HG02588 (cell line): Measurements from ENCODE around the gene SLC36A2.
"Not testable (repeated sequence)": the region's sequence is repeated elsewhere in the genome, so short reads cannot be mapped to it uniquely, and the experiment has no call there.

ENCODE experiments used
- ATAC-seq: cut with Tn5 transposase; IDR thresholded peaks from one replicate; pipeline ENCODE4 v1.9.1; 2021; ENCODE audit warnings: mild to moderate bottlenecking, moderate library complexity; ENCODE audit not compliant: unreplicated experiment

Gene SLC36A2

DNA sequence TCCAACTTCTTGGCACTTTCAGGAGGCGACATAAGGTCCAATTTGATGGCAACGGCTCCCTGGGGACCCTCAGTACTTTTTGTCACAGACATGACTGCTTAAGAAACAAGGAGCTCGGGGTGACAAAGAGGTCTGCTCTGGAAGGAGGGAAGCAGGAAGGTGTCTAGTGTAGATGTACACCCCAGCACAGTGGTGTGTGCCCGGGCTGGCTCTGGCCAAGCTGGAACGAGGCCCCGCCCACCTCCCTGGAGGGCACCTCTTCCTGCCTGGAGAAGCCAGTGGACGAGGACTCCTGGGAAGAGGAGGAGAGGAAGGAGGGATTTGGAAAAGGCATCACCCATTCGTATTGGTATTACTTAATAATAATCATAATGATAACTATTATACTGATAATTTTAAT, at the start of gene SLC36A2:
TSS of gene SLC36A2 (minus strand) at position 191 of the 400 bp plus-strand sequence. CDS start at position 92, 99 bp downstream.
- ATAC-seq: no peak

- ATAC-seq: no peak
Measured at GRCh38 chr5:151388960-151389359, 41.6 kb upstream of the SLC36A2 start.

DNA sequence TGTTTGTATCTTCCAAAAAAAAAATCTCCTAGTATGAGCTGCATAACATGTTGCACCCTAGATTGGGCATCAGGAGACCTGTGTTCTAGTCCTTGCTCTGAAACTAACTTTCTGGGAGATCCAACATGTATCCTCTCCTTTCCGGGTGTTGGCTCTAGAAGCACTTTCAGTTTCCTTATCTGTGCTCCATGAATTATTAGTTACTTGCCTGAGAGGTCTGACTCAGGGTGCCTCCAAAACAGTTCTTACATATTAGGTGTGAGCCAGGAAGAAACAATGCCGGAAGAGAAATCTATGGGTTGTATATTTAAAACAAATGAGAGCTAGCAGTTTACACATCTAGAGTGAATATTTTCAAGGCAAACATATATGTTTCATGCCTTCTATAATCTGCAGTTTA, 36.7 kb upstream of the SLC36A2 start:
- no peak for ATAC-seq

DNA sequence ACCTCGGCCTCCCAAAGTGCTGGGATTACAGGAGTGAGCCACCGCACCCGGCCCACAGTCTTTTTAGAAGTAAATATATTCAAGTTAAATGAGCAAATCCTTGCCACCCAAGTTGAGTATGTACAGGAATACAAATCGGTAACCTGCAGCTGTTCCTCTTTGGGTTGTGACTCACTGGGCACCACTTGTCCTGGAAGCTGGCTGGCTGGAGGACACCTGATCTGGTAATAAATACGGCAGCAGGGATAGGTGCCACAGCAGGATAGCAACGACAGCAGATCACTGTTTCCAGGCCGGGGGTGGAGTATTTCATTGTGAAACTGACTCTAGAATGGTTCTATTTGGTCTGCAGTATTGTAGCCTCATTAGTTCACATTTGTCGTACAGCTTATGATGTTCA, 35.7 kb upstream of the SLC36A2 start:
- no peak for ATAC-seq

- no peak for ATAC-seq
Measured at GRCh38 chr5:151382576-151382975, 35.2 kb upstream of the SLC36A2 start.

DNA sequence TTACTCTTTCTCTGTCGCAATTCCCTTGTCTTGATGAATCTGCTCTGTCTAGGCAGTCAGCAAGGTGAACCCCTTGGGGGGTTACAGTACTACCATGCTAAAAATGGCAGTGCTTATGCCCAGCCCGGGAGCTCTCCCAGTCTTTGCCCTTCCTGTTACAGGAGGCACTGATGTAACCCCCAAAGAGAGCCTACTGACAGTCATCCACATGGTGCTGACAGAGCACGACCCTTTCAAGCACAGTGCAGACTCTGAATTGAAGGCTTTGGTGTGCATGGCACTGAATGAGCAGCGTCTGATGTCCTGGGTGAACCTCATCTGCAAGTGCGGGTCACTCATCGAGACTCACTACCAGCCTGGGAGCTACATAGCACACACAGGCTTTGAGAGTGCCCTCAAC, 34.5 kb upstream of the SLC36A2 start:
- no peak for ATAC-seq

GRCh38 chr5:151378616-151379015, 31.3 kb upstream of the SLC36A2 start:
- ATAC-seq: no peak

- ATAC-seq: no peak
Measured at GRCh38 chr5:151374539-151374938, 27.2 kb upstream of the SLC36A2 start.

DNA sequence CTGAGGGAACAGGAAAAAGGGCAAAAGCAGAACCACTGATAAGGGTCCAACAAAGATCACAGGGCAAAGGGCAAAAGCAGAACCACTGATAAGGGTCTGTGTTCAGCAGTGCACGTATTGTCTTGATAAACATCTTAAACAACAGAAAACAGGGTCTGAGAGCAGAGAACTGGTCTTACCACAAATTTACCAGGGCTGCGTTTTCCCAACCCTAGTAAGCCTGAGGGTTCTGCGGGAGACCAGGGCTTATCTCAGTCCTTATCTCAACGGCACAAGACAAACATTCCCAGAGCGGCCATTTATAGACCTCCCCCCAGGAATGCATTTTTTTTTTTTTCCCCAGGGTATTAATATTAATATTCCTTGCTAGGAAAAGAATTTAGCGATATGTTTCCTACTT, 19.7 kb upstream of the SLC36A2 start:
- ATAC-seq: not testable (repeated sequence)

DNA sequence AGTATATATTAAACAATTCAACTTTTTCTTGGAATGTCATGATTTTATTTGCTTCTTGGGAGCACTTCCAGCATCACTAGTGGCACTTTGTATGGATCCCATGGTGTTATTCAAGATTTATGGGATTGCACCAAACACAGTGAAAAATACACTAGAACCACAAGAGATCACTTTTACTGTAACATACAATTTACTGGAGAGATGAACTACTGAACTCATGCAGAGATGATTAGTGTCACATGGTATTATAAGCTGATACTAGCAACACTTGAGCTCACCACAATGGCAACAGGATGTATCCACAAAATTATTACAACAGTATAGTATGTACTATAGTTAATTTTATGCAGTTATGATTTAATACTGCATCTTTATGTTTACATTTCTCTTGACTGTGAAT, 16.3 kb upstream of the SLC36A2 start:
- no peak for ATAC-seq

- no peak for ATAC-seq
Measured at GRCh38 chr5:151362970-151363369, 15.6 kb upstream of the SLC36A2 start.

DNA sequence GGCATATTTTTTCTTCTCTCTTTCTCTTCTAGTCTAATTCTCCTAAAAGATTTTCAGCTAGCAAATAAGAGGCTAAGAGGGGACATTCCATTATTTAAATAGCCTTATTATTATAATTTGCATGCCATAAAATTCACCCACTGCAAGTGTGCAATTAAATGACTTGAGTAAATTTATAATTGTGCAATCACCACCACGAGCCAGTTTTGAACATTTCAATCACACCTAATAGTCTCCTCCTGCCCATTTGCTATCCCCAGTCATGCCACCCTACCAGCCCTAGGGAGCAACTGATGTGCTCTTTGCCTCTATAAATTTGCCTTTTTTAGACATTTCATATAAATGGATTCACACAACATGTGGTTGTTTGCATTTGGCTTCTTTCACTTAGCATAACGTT, 12.0 kb upstream of the SLC36A2 start:
- ATAC-seq: no peak

- no peak for ATAC-seq
Measured at GRCh38 chr5:151357792-151358191, 10.4 kb upstream of the SLC36A2 start.

DNA sequence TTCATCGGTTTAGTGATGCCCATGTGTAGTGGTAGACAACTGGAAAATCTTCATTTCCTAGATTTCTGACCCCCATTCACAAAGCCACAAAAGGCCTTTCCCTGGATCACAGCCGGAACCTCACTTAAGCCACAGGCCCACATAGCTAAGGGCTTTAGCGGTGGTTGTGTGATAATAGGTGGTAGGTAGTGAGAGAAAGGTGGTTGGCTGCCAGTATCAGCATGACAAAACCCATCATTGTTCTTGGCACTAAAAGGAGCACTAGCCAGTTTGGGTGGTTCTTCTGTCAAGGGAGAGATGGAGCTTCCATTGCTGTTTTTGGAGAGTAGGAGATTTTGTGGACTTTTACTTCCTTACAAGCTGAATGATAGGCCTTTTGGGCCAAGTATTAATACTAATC, 9.7 kb upstream of the SLC36A2 start:
- no peak for ATAC-seq

DNA sequence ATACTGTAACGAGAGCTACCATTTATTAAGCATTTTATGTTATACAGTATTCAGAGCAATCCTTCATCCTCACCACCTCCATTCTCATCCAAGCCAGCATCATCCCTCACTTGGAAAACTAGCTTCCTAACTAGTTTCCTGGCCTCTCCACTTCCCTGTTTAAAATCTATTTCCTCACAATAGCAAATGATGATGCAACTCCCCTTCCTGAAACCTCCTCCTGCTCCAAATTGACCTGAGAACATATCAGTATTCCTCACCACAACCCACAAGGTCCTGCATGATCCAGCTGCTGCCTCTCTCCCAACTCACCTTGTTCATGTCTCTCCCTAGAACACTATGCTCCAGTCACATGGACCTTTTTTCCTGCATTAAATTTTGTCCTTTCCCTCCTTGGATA, 4.3 kb upstream of the SLC36A2 start:
- no peak for ATAC-seq

- ATAC-seq: no peak
Measured at GRCh38 chr5:151348789-151349188, 1.4 kb upstream of the SLC36A2 start.

DNA sequence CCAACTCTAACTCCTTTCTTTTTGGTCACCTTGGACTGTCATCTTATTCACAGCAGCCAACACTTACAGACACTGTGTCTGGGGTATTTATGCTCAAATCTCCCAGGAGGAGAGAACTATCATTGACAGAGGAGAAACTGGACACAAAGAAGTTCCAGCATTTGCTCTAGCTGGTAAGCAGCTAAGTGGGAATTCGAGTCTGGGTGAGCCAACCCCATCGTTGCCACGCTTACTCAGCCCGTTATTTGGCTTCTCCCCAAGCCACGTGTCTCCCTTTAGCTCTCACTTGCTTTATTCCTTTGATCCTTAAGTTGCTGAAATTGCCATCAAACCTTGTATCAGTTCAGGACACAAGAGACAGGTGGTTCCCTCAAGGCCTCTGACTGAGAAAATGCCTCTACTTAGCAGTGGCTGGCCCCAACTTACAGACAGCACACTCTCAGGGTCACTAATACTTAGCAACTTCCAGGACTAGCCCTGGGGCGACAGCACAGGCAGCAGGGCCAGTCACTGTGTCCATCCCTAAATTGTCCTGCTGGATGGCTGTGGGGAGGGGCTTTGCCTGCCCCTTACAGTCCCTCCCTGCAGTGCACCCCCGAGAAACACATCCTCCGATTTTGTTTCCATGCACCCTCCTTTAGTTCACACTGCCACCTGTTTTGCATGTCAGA, 1.4 kb downstream of the SLC36A2 start:
- no peak for ATAC-seq

DNA sequence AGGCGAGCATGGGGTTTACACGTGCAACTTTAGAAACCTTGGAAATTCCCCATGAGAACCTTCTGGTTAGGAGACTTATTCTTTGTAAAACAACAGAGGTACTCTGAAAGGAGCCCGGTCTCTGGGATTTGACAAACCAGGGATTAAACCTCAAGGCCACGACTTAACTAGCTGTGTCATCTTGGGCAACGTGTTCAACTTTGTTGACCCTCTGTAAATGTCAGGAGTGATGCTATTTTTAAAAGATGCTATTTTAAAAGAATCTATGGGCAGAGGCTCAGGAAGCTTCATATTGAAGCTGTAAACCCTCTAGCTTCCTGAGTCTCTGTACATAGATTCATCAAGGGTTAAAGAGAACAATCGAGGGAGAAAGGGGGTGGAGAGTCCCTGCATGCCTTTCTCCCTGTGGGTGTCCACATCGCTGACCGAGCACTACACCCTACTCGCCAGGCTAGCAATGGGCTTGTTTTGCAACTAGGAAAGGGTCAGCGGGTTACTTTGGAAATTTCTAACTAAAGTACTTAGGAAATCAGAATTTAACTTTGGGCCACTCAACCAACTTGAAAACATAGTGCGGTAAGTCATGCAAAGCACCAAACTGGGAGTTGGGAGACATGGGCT, 2.1 kb downstream of the SLC36A2 start:
- no peak for ATAC-seq

DNA sequence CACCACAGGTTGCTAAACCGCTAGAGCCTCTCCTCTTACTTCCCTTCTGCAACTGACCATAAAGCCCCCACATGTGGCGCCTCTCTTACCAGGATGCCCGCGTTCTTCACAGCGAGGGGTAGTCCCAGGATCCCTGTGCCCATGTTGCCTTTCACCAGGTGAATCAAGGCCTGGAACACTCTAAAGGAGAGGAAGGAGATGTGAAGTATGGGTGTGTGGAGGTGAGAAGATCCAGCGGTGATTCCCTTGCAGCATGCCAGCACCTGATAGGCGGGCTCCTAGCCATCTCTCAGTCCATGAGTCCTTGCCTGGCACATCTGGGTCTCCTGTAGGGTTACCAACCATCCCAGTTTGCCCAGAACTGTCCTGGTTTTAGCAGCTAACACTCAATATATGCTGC, 3.3 kb downstream of the SLC36A2 start:
- ATAC-seq: no peak

GRCh38 chr5:151340004-151340403, 7.4 kb downstream of the SLC36A2 start:
- ATAC-seq: no peak

- ATAC-seq: no peak
Measured at GRCh38 chr5:151338734-151339133, 8.6 kb downstream of the SLC36A2 start.

- ATAC-seq: no peak
Measured at GRCh38 chr5:151332857-151333256, 14.5 kb downstream of the SLC36A2 start.

DNA sequence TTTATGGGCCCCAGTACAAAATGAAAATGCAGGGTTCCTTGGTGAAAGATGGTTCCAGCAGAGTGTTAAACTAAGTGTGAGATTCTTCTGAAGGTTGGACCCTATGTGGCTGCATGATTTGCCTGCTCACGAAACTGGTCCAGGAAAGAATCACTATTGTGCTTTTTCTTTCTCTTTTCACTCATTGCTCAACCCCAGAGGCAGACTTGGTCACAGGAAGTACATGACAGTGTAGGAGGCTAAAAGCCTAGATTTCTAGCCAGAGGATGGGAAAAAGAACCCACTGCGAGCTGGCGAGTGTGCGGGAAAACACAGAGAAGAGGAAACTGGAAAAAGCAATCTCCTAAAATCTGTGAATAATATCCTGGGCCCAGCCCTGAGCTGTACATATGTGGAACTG, 18.6 kb downstream of the SLC36A2 start:
- no peak for ATAC-seq
